SK-N-SH (cell line): ENCODE results near the gene COBL. TPM values are rescaled to one million over a fixed set of nuclear protein-coding genes. Genes with fewer than 3 reads are reported as not detected.

Experiments used
- CTCF ChIA-PET: fragments of 300-600, 350-600 bp; formaldehyde crosslinking; extraction: SDS; loops from one replicate; lab custom pipeline; 2021; lab: Yijun Ruan, JAX
- POLR2A ChIA-PET: fragments of 350-600 bp; sonication (Branson Sonifier 250); formaldehyde crosslinking; extraction: SDS; loops from one replicate; lab custom pipeline; 2020; ENCODE audit warnings: antibody characterized with exemption, inconsistent platforms; lab: Yijun Ruan, JAX
- DNase-seq: peaks from one replicate; pipeline ENCODE4 v3.0.0; 2012
- H2AFZ ChIP-seq: fragments of 200-600 bp; sonication (generic); 2 replicates; pipeline ENCODE4 v1.8.1; 2016; ENCODE audit warnings: antibody characterized with exemption, mild to moderate bottlenecking, low read depth
- H3F3A ChIP-seq: fragments of 200-600 bp; sonication (generic); replicated peaks from 2 replicates; pipeline ENCODE3; 2016; ENCODE audit warnings: antibody characterized with exemption, mild to moderate bottlenecking; ENCODE audit not compliant: insufficient read depth
- H3K27ac ChIP-seq, 2 experiments: fragments of 200-500 bp in 1 of 2; fragments of 200-600 bp in 1 of 2; sonication (Bioruptor generic) in 1 of 2; sonication (generic), shearing (Covaris generic) in 1 of 2; 2 replicates each; pipeline versions ENCODE4 v1.5.1 to v1.6.1; 2014 to 2016; ENCODE audit warnings: low read depth in 2 of 2, inconsistent platforms in 1 of 2, low read length in 1 of 2, mild to moderate bottlenecking in 1 of 2, mixed read lengths in 1 of 2
- H3K27me3 ChIP-seq: fragments of 200-600 bp; sonication (generic), shearing (Covaris generic); 2 replicates; pipeline ENCODE4 v1.6.1; 2016; ENCODE audit warnings: mixed run types; ENCODE audit not compliant: insufficient read depth
- H3K36me3 ChIP-seq, 2 experiments: fragments of 200-500 bp in 1 of 2; fragments of 200-600 bp in 1 of 2; sonication (Bioruptor generic) in 1 of 2; sonication (generic) in 1 of 2; replicated peaks in 1 of 2; 2 replicates each; pipeline versions ENCODE3 to v1.5.1; 2014 to 2016; ENCODE audit warnings: low read length in 1 of 2, mild to moderate bottlenecking in 1 of 2; ENCODE audit not compliant: insufficient read depth in 2 of 2, control insufficient read depth in 1 of 2
- H3K4me1 ChIP-seq, 2 experiments: fragments of 200-500 bp in 1 of 2; fragments of 200-600 bp in 1 of 2; sonication (Bioruptor generic) in 1 of 2; sonication (generic), shearing (Covaris generic) in 1 of 2; 2 replicates each; pipeline versions ENCODE4 v1.5.1 to v1.6.1; 2014 to 2016; ENCODE audit warnings: low read depth in 1 of 2, low read length in 1 of 2, mixed run types in 1 of 2; ENCODE audit not compliant: insufficient read depth in 2 of 2, control insufficient read depth in 1 of 2
- H3K4me2 ChIP-seq: fragments of 200-600 bp; sonication (generic), shearing (Covaris generic); 2 replicates; pipeline ENCODE4 v1.6.1; 2017; ENCODE audit warnings: mixed run types
- H3K4me3 ChIP-seq, 2 experiments: fragments of 200-500 bp in 1 of 2; fragments of 200-600 bp in 1 of 2; sonication (Bioruptor generic) in 1 of 2; sonication (generic), shearing (Covaris generic) in 1 of 2; 2 replicates each; pipeline versions ENCODE4 v1.5.1 to v1.8.1; 2014 to 2016; ENCODE audit warnings: low read depth in 2 of 2, inconsistent platforms in 1 of 2, low read length in 1 of 2, mild to moderate bottlenecking in 1 of 2, mixed read lengths in 1 of 2, moderate library complexity in 1 of 2
- H3K79me2 ChIP-seq: fragments of 200-600 bp; sonication (generic); 2 replicates; pipeline ENCODE4 v1.8.1; 2017; ENCODE audit warnings: mild to moderate bottlenecking; ENCODE audit not compliant: insufficient read depth
- H3K9ac ChIP-seq: fragments of 200-600 bp; sonication (generic); 2 replicates; pipeline ENCODE4 v1.6.1; 2017; ENCODE audit warnings: mixed run types
- H3K9me2 ChIP-seq: fragments of 200-600 bp; sonication (generic); 2 replicates; pipeline ENCODE4 v1.6.1; 2017; ENCODE audit warnings: mixed run types
- H3K9me3 ChIP-seq: fragments of 200-600 bp; sonication (generic); 2 replicates; pipeline ENCODE4 v1.6.1; 2017; ENCODE audit warnings: mixed run types, mild to moderate bottlenecking, moderate library complexity
- H4K20me1 ChIP-seq: fragments of 200-600 bp; sonication (generic); 2 replicates; pipeline ENCODE4 v1.6.1; 2017; ENCODE audit warnings: mild to moderate bottlenecking, mixed run types; ENCODE audit not compliant: insufficient read depth
- CTCF ChIP-seq: fragments of 200-600 bp; sonication (generic); IDR thresholded peaks from 2 replicates; pipeline ENCODE4 v1.6.1; 2017; ENCODE audit warnings: antibody characterized with exemption, mild to moderate bottlenecking, moderate library complexity
- ELF1 ChIP-seq: IDR thresholded peaks from 2 replicates; pipeline ENCODE4 v1.4.0; 2012
- FOSL2 ChIP-seq: IDR thresholded peaks from 2 replicates; pipeline ENCODE4 v1.4.0; 2012; ENCODE audit warnings: low read depth, mild to moderate bottlenecking, moderate library complexity, borderline replicate concordance
- FOXJ3 ChIP-seq: sonication (generic); formaldehyde crosslinking; IDR thresholded peaks from 2 replicates; pipeline ENCODE4 v1.5.1; 2020; ENCODE audit warnings: mild to moderate bottlenecking, missing genetic modification reagents
- FOXM1 ChIP-seq: IDR thresholded peaks from 2 replicates; pipeline ENCODE4 v1.4.0; 2012; ENCODE audit warnings: low read depth, mild to moderate bottlenecking
- MAX ChIP-seq: IDR thresholded peaks from 2 replicates; pipeline ENCODE4 v1.4.0; 2012; ENCODE audit warnings: low read depth
- MXI1 ChIP-seq: IDR thresholded peaks from 2 replicates; pipeline ENCODE4 v1.6.1; 2012; ENCODE audit warnings: mild to moderate bottlenecking, low read depth, low read length, improper control_type of control experiment
- NFIC ChIP-seq: IDR thresholded peaks from 2 replicates; pipeline ENCODE4 v1.4.0; 2012; ENCODE audit warnings: borderline replicate concordance
- RAD21 ChIP-seq: IDR thresholded peaks from 2 replicates; pipeline ENCODE4 v1.6.1; 2012; ENCODE audit warnings: mild to moderate bottlenecking, low read length
- RCOR1 ChIP-seq: fragments of 150-350 bp; IDR thresholded peaks from 2 replicates; pipeline ENCODE4 v1.6.1; 2017; ENCODE audit warnings: antibody characterized with exemption, low read length
- REST ChIP-seq: IDR thresholded peaks from 2 replicates; pipeline ENCODE4 v1.6.1; 2012; ENCODE audit warnings: mild to moderate bottlenecking, low read depth, low read length, moderate library complexity
- RFX5 ChIP-seq: IDR thresholded peaks from 2 replicates; pipeline ENCODE4 v1.6.1; 2012; ENCODE audit warnings: mild to moderate bottlenecking, improper control_type of control experiment, low read length
- SIN3A ChIP-seq: IDR thresholded peaks from 2 replicates; pipeline ENCODE4 v1.6.1; 2012; ENCODE audit warnings: low read depth, mild to moderate bottlenecking, low read length, moderate library complexity, borderline replicate concordance
- SMC3 ChIP-seq: IDR thresholded peaks from 2 replicates; pipeline ENCODE4 v1.6.1; 2012; ENCODE audit warnings: low read depth, low read length, improper control_type of control experiment
- USF1 ChIP-seq: IDR thresholded peaks from 2 replicates; pipeline ENCODE4 v1.4.0; 2012; ENCODE audit warnings: low read depth, borderline replicate concordance
- WGBS: methylation state at CpG from one replicate; pipeline ENCODE4 v1.1.6; 2017; ENCODE audit warnings: low lambda C conversion rate; 5-methylcytosine and 5-hydroxymethylcytosine counted together
- polyA plus RNA-seq, 3 experiments: library from polyadenylated mRNA; depleted of rRNA; stranded (reverse); fragments of >200 nt; gene quantifications; 2 replicates each; pipeline ENCODE4 v1.2.3, GENCODE V29; 2012

Gene COBL
- polyA plus RNA-seq, 1 of the 3 experiments (the other 2 are of a cell fraction): under 0.01 TPM

- H3K36me3 ChIP-seq: no peaks in the 10 kb centered on the region
- no peak overlapping the region for H3K9ac ChIP-seq
- 6% methylated on average over 6 of the region's 6 CpGs for WGBS
- ChIA-PET POLR2A (no interaction called here), CTCF (no interaction called here)
- H4K20me1 ChIP-seq: no peaks in the 10 kb centered on the region
- no peaks in the 10 kb centered on the region; a peak in 1 of 4 replicates for H3K4me1 ChIP-seq
- peak; percentile 47 for DNase-seq
- H3K27ac ChIP-seq: no peak overlapping the region
- TF ChIP-seq FOXM1 (no peak), FOXJ3 (no peak), RAD21 (no peak), REST (no peak), RCOR1 (no peak), SMC3 (no peak), NFIC (no peak)
- no peaks in the 10 kb centered on the region for H3K79me2 ChIP-seq
- no peak overlapping the region; the same call in 1 of the 2 replicates for H3K4me2 ChIP-seq
- no peak overlapping the region for H3K4me3 ChIP-seq
- peaks cover 91% of the 10 kb centered on the region; the same call in 1 of the 2 replicates for H3K27me3 ChIP-seq
- no peaks in the 10 kb centered on the region for H3K9me2 ChIP-seq
- H3K9me3 ChIP-seq: no peaks in the 10 kb centered on the region
- no peaks in the 10 kb centered on the region for H3F3A ChIP-seq
- no peak overlapping the region for H2AFZ ChIP-seq
Measured at GRCh38 chr7:51040787-51041186, 275.8 kb downstream of the COBL start.

GRCh38 chr7:51038573-51038972, 278.0 kb downstream of the COBL start:
- no peak overlapping the region for H3K4me3 ChIP-seq
- peaks cover 0 to 5% of the 10 kb centered on the region in 2 experiments; a peak in 2 of 4 replicates for H3K4me1 ChIP-seq
- TF ChIP-seq USF1 (no peak), CTCF (no peak), FOSL2 (no peak), MAX (no peak), RFX5 (no peak), ELF1 (no peak), SIN3A (no peak), FOXJ3 (no peak), MXI1 (no peak)
- H3K9ac ChIP-seq: no peak overlapping the region
- no peaks in the 10 kb centered on the region for H3F3A ChIP-seq
- H3K27ac ChIP-seq: no peak overlapping the region
- H3K9me3 ChIP-seq: no peaks in the 10 kb centered on the region
- ChIA-PET CTCF (interaction anchor here (0.8 to 1.4 kb wide), 2 partner anchors 9 to 103 kb away, joined by 3 read pairs; no protein-coding TSS in a partner anchor), POLR2A (no interaction called here)
- H4K20me1 ChIP-seq: no peaks in the 10 kb centered on the region
- WGBS: 10% methylated on average over 3 of the region's 3 CpGs
- no peak for DNase-seq
- no peaks in the 10 kb centered on the region for H3K9me2 ChIP-seq
- H2AFZ ChIP-seq: no peak overlapping the region
- no peaks in the 10 kb centered on the region for H3K79me2 ChIP-seq
- H3K36me3 ChIP-seq: no peaks in the 10 kb centered on the region
- no peak overlapping the region for H3K4me2 ChIP-seq
- peaks cover 74% of the 10 kb centered on the region; the same call in 1 of the 2 replicates for H3K27me3 ChIP-seq
